GM18519 (cell line): ENCODE data around the gene MECR.

Experiments used
- ATAC-seq: cut with Tn5 transposase; IDR thresholded peaks from one replicate; pipeline ENCODE4 v1.9.1; 2021; ENCODE audit warnings: mild to moderate bottlenecking, moderate library complexity; ENCODE audit not compliant: unreplicated experiment, low FRiP score

MECR gene, protein sequence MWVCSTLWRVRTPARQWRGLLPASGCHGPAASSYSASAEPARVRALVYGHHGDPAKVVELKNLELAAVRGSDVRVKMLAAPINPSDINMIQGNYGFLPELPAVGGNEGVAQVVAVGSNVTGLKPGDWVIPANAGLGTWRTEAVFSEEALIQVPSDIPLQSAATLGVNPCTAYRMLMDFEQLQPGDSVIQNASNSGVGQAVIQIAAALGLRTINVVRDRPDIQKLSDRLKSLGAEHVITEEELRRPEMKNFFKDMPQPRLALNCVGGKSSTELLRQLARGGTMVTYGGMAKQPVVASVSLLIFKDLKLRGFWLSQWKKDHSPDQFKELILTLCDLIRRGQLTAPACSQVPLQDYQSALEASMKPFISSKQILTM

GRCh38 chr1:29230553-29231378, at the start of gene MECR:
TSS of gene MECR (minus strand) at chr1:29230934. CDS start at chr1:29230906, 28 bp downstream.
- ATAC-seq, result peak; percentile 67

DNA sequence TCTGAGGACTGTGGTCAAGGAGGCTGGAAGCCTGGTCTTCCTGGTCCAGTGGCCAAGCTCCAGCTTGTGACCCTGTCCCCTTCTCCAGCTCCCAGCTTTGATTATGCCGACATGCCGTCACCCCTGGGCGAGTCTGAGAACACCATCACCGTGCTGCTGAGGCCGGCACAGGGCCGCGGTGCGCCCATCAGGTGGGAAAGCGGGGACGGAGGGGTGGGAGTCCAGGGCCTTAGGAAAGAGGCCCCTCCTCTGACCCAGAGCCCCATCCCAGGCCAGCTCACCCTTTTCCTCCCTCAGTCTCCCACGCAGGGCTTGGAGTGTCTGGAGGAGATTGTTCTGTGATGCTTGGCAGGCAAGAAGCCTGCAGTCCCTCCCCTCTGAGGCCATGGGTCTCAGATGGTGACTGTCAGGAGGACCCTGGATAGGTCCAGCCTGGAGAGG, 49.2 kb upstream of the MECR start:
- ATAC-seq, result no peak

GRCh38 chr1:29279406-29279805, 48.7 kb upstream of the MECR start:
- ATAC-seq, result no peak

DNA sequence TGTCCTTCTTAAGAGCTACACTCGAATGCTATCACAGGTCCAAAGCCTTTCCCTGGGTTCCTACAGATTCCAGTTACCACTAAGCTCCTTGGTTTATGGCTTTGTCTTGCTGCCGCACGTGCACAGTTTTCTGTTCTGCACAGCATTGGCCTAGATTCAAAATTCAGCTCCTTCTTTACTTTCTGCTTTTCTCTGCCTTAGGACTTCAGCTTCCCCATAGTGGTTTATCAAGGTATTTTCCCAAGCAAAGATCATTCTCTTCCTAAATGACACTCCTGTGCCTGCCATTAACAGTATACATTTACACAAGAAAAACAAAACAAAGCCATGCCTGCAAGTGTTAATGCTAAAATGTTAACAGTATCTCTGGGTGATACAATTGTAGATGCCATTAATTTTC, 47.4 kb upstream of the MECR start:
- no peak for ATAC-seq

- no peak for ATAC-seq
Measured at GRCh38 chr1:29275435-29275834, 44.7 kb upstream of the MECR start.

GRCh38 chr1:29272147-29272907, 41.6 kb upstream of the MECR start:
- no peak for ATAC-seq

GRCh38 chr1:29271724-29272123, 41.0 kb upstream of the MECR start:
- ATAC-seq, result no peak

- no peak for ATAC-seq
Measured at GRCh38 chr1:29270929-29271521, 40.3 kb upstream of the MECR start.

DNA sequence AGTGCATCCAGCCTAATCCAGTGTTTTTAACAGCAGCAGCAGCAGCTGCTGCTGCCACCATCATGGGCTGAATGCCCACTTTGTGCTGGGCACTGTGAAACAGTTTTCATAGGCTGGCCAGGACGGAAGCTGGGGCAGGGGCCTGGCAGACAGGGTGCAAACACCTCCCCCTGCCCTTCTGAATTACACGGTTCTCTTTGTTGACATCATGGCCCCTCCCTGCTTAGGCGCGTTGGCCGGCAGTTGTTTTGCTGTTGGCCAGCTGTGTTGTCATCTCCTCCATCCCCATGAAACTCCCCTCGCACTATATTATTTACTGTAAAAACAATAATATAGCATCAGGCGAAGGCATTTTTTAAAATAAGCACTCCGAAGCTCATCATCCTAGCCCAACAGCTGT, 38.6 kb upstream of the MECR start:
- ATAC-seq, result no peak

GRCh38 chr1:29267321-29268070, 36.8 kb upstream of the MECR start:
- ATAC-seq, result no peak

DNA sequence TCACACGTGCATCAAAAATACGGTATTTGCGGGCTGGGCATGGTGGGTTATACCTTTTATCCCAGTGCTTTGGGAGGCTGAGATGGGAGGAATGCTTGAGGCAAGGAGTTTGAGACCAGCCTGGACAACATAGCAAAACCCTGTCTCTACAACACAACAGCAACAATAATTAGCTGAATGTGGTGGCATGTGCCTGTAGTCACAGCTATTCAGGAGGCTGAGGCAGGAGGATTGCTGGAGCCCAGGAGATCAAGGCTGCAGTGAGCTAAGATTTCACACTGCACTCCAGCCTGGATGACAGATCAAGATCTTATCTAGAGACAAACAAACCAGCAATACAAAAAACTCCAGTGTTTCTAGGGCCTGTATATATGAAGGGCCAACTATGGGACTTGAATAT, 36.2 kb upstream of the MECR start:
- no peak for ATAC-seq

DNA sequence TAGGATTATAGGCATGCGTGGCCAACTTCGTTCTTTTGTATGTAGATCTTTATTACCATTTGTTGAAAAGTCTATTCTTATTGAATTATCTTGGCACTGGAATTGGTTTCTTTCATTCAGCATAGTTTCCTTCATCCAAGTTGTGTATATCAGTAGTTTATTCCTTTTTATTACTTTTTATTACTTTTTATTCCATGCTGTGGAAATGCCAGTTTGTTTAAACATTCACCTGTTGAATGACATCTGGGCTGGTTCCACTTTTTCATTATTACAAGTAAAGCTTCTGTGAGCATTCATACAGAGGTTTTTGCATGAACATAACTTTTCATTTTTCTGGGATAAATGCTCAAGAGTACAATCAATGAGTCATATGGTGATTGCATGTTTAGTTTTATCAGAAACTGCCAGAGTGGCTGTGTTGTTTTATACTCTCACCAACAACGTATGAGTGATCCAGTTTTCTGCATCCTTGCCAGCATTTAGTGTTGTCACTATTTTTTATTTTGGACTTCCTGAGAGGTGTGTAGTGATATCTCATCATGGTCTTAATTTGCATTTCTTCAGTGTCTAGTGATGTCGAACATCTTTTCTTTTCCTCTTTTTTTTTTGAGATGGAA, 34.1 kb upstream of the MECR start:
- ATAC-seq, result no peak

- no peak for ATAC-seq
Measured at GRCh38 chr1:29260531-29260930, 29.8 kb upstream of the MECR start.

- ATAC-seq, result no peak
Measured at GRCh38 chr1:29259802-29260441, 29.2 kb upstream of the MECR start.

DNA sequence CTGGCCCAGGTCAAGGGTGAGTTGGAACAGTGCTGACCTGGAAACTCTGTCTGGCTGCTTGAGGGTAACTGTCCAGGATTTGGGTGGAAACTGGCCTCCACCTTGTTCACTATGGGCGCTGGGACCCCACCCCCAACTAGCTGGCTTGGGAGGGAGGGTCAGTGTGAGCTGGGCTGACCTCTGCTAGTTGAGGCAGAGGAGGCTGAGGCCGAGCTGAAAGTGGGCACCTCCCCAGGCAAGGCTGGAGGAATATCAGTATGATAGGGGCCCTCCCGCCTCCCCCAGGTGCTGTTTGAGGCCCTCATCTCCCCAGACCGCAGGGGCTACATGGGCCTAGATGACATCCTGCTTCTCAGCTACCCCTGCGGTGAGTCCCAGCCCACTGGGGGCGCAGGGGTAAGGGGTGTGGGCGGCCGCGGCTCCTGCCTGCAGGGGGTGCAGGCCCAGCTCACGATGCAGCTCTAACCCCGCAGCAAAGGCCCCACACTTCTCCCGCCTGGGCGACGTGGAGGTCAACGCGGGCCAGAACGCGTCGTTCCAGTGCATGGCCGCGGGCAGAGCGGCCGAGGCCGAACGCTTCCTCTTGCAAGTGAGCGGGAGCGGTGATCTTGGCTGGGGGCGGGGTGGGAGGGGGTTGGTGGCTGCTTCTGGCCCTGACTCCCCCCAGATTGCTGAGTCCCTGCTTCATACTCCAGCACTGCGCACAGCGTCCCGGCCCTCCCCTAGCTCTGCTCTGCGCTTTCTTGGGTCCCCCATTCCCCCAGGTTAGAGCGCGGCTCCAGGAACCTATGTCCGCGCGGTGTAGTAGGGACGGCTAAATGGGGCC, 28.5 kb upstream of the MECR start:
- ATAC-seq, result no peak

DNA sequence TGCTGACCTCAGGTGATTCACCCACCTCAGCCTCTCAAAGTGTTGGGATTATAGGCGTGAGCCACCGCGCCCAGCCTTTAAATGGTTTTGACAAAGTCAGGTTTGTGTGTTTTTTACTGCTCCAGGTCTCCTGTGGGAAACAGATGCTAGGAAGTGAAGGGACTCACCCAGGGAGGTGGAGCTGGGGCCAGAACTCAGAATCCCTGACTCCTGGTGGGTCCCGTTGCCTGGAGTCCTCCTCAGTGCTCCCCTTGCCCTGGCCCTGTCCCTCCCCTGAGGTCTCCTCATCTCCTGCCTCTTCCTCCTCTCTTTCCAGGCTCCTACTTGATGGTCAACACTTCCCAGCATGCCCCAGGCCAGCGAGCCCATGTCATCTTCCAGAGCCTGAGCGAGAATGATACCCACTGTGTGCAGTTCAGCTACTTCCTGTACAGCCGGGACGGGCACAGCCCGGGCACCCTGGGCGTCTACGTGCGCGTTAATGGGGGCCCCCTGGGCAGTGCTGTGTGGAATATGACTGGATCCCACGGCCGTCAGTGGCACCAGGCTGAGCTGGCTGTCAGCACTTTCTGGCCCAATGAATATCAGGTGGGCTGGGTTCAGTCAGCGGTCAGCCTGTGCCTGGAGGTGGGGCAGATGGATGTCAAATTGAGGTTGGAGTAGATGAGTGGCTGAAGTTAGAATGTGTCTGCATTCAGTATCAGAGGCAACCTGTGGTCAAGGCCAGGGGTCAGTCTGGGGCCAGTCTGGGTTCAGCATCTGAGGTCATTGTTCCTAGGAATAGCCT, 27.6 kb upstream of the MECR start:
- no peak for ATAC-seq
